GM23338 (cell line): Measurements from ENCODE around the gene PDE4D.

Experiments
- CREB1 ChIP-seq: fragments of 250-450 bp; sonication (Bioruptor Pico); IDR thresholded peaks from 2 replicates; pipeline ENCODE4 v1.5.0; 2020; ENCODE audit warnings: low read depth, mild to moderate bottlenecking, moderate library complexity
- CTCF ChIP-seq, 2 experiments: fragments of 200-600 bp in 1 of 2; sonication (generic) in 1 of 2; conservative IDR thresholded peaks; 2 replicates each; pipeline versions ENCODE4 v1.5.1 to v1.6.1; 2016 to 2017; ENCODE audit warnings: antibody characterized with exemption in 2 of 2, low read depth in 2 of 2, mild to moderate bottlenecking in 2 of 2, moderate library complexity in 1 of 2
- EZH2 ChIP-seq: fragments of 200-600 bp; sonication (generic); IDR thresholded peaks from one replicate; pipeline ENCODE4 v1.8.0; 2017; ENCODE audit warnings: antibody characterized with exemption, mild to moderate bottlenecking, low read depth; ENCODE audit not compliant: unreplicated experiment
- EZH2phosphoT487 ChIP-seq: fragments of 200-600 bp; sonication (generic); IDR thresholded peaks from one replicate; pipeline ENCODE4 v1.8.1; 2018; ENCODE audit warnings: antibody characterized with exemption; ENCODE audit not compliant: unreplicated experiment
- NANOG ChIP-seq: IDR thresholded peaks from 2 replicates; pipeline ENCODE4 v1.6.1; 2016; ENCODE audit warnings: antibody characterized with exemption, borderline replicate concordance
- POLR2AphosphoS5 ChIP-seq: IDR thresholded peaks from 2 replicates; pipeline ENCODE4 v1.6.1; 2016; ENCODE audit warnings: antibody characterized with exemption, low read depth
- REST ChIP-seq: IDR thresholded peaks from one replicate; pipeline ENCODE4 v1.6.1; 2018; ENCODE audit warnings: antibody characterized with exemption; ENCODE audit not compliant: unreplicated experiment

GRCh38 chr5:59542851-59543820 is 350.4 kb downstream of the PDE4D start:
- TF ChIP-seq NANOG (no peak), POLR2AphosphoS5 (no peak), CTCF (conservative IDR thresholded peaks at IDR 0.05; ENCODE audit: low read depth in 2 of 2) (no peak), EZH2 (no peak), REST (no peak), CREB1 (no peak), EZH2phosphoT487 (no peak)
